Ovary (tissue), 3 donors: ENCODE data around the gene KLHL3.

Experiments used
- CTCF ChIP-seq, 3 donors: fragments of 450-650 bp in 2 of 3; fragments of 200-600 bp in 1 of 3; IDR thresholded peaks; one replicate each; pipeline versions ENCODE4 v1.5.1 to v1.8.0; 2016 to 2022; ENCODE audit warnings: antibody characterized with exemption in 3 of 3, mild to moderate bottlenecking in 1 of 3
- EP300 ChIP-seq: sonication (generic); formaldehyde crosslinking; IDR thresholded peaks from one replicate; pipeline ENCODE4 v1.6.1; 2017; ENCODE audit warnings: antibody characterized with exemption
- POLR2A ChIP-seq: fragments of 450-650 bp; IDR thresholded peaks from one replicate; pipeline ENCODE4 v1.6.1; 2017; ENCODE audit warnings: antibody characterized with exemption, mild to moderate bottlenecking, moderate library complexity
- donor health status: DM: no; HTN: no; CAD: no.

GRCh38 chr5:137728048-137728447, 7.8 kb downstream of the KLHL3 start:
- TF ChIP-seq CTCF (IDR thresholded peaks at IDR 0.05): no peak
- TF ChIP-seq EP300: no peak
- TF ChIP-seq POLR2A: no peak
